Measurements from ENCODE around the gene NEK6. TPM values are rescaled to one million over a fixed set of nuclear protein-coding genes. Genes with fewer than 3 reads are reported as not detected.
A peak's percentile ranks its signal among the peaks of the same experiment; 100 is the strongest.

The NEK6 gene
- polyA plus RNA-seq, 2 of the 4 experiments (the other 2 are of a cell fraction): 26.1 to 33.7 TPM

DNA sequence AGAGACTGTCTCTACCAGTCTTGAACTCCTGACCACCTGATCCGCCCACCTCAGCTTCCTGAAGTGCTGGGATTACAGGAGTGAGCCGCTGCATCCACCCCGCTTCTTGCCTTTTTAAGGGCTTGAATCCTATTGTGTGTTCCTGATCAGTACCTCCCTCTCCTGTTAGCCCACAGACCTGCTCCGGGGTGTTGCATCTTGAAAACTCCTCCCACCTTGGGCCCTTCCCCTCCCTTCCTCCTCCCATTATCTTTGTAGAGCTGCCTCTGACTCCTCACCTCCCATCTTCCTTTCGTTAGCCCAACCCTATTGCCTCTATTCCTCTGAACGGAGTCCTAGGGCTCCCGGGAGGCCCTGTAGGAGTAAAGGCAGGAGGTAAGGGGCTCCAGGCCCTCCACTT lies 48.5 kb upstream of the NEK6 start:
- DNase-seq (ENCODE audit: low read depth in 1 of 2, low spot score in 1 of 2) (no peak), ATAC-seq (peak in 1 of 2 experiments; percentile 45; a peak in 3 of 6 replicates), FAIRE-seq (no peak)
- ChIA-PET CTCF (interaction anchor here (1.4 to 1.5 kb wide), 3 partner anchors 9 to 82 kb away, joined by 4 read pairs; no protein-coding TSS in a partner anchor), POLR2A (no interaction called here)
- no peak for TF ChIP-seq FOXS1 (CRISPR knock-in tag; IDR thresholded peaks at IDR 0.05)
- TF ChIP-seq CEBPB (IDR thresholded peaks at IDR 0.05): no peak
- no peak for TF ChIP-seq GATA3 (IDR thresholded peaks at IDR 0.05; ENCODE audit: borderline replicate concordance)
- TF ChIP-seq HOXA7 (CRISPR knock-in tag; IDR thresholded peaks at IDR 0.05): no peak
- TF ChIP-seq, protein P1, sequence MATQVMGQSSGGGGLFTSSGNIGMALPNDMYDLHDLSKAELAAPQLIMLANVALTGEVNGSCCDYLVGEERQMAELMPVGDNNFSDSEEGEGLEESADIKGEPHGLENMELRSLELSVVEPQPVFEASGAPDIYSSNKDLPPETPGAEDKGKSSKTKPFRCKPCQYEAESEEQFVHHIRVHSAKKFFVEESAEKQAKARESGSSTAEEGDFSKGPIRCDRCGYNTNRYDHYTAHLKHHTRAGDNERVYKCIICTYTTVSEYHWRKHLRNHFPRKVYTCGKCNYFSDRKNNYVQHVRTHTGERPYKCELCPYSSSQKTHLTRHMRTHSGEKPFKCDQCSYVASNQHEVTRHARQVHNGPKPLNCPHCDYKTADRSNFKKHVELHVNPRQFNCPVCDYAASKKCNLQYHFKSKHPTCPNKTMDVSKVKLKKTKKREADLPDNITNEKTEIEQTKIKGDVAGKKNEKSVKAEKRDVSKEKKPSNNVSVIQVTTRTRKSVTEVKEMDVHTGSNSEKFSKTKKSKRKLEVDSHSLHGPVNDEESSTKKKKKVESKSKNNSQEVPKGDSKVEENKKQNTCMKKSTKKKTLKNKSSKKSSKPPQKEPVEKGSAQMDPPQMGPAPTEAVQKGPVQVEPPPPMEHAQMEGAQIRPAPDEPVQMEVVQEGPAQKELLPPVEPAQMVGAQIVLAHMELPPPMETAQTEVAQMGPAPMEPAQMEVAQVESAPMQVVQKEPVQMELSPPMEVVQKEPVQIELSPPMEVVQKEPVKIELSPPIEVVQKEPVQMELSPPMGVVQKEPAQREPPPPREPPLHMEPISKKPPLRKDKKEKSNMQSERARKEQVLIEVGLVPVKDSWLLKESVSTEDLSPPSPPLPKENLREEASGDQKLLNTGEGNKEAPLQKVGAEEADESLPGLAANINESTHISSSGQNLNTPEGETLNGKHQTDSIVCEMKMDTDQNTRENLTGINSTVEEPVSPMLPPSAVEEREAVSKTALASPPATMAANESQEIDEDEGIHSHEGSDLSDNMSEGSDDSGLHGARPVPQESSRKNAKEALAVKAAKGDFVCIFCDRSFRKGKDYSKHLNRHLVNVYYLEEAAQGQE (IDR thresholded peaks at IDR 0.05): no peak
- TF ChIP-seq HOXB5 (CRISPR knock-in tag; IDR thresholded peaks at IDR 0.05): no peak
- no peak for TF ChIP-seq CHD4 (IDR thresholded peaks at IDR 0.05; ENCODE audit: borderline replicate concordance)
- no peak for TF ChIP-seq EHMT2 (IDR thresholded peaks at IDR 0.05; ENCODE audit: low read depth)
- no peak for TF ChIP-seq CTCF (IDR thresholded peaks at IDR 0.05)
- TF ChIP-seq ELK1 (IDR thresholded peaks at IDR 0.05; ENCODE audit: low read depth, low read length): no peak
- TF ChIP-seq RAD21 (conservative IDR thresholded peaks at IDR 0.05 in 1 of 2, IDR thresholded peaks at IDR 0.05 in 1 of 2): no peak
- TF ChIP-seq KDM1A (IDR thresholded peaks at IDR 0.05; ENCODE audit: low read depth): no peak
- TF ChIP-seq ZFP36 (IDR thresholded peaks at IDR 0.05; ENCODE audit: borderline replicate concordance, partially characterized antibody): no peak
- TF ChIP-seq TFCP2L1 (CRISPR knock-in tag; IDR thresholded peaks at IDR 0.05): no peak
- TF ChIP-seq, protein P2, sequence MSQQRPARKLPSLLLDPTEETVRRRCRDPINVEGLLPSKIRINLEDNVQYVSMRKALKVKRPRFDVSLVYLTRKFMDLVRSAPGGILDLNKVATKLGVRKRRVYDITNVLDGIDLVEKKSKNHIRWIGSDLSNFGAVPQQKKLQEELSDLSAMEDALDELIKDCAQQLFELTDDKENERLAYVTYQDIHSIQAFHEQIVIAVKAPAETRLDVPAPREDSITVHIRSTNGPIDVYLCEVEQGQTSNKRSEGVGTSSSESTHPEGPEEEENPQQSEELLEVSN (IDR thresholded peaks at IDR 0.05; ENCODE audit: borderline replicate concordance, low read depth): no peak
- TF ChIP-seq KDM5A (IDR thresholded peaks at IDR 0.05): no peak
- no peak for TF ChIP-seq JUNB (IDR thresholded peaks at IDR 0.05)
- no peak for TF ChIP-seq TP53 (CRISPR knock-in tag; IDR thresholded peaks at IDR 0.05)
- TF ChIP-seq FOSL2 (IDR thresholded peaks at IDR 0.05): no peak
- TF ChIP-seq FOSL2 (CRISPR knock-in tag; IDR thresholded peaks at IDR 0.05): no peak
- no peak for TF ChIP-seq RFX5 (IDR thresholded peaks at IDR 0.05)
- Histone ChIP-seq H3K4me2 (no peak overlapping the region), H3K27ac (no peak overlapping the region), H3K4me3 (no peak overlapping the region), H3K4me1 (no peaks in the 10 kb centered on the region), H3K9me3 (no peaks in the 10 kb centered on the region)
- 83% methylated on average over 7 of the region's 7 CpGs for WGBS (ENCODE audit: missing lambda C conversion rate)

- 50% methylated on average over 2 of the region's 2 CpGs for WGBS (ENCODE audit: missing lambda C conversion rate)
- ATAC-seq (no peak), DNase-seq (ENCODE audit: low read depth in 1 of 2, low spot score in 1 of 2) (no peak), FAIRE-seq (no peak)
- Histone ChIP-seq H3K4me1 (no peaks in the 10 kb centered on the region), H3K4me3 (no peak overlapping the region), H3K9me3 (no peaks in the 10 kb centered on the region), H3K27ac (no peak overlapping the region), H3K4me2 (no peak overlapping the region)
- ChIA-PET POLR2A (no interaction called here), CTCF (interaction anchor here (1.4 to 1.5 kb wide), 3 partner anchors 9 to 83 kb away, joined by 4 read pairs; no protein-coding TSS in a partner anchor)
- no peak for TF ChIP-seq ZSCAN20 (CRISPR knock-in tag; IDR thresholded peaks at IDR 0.05)
- no peak for TF ChIP-seq HDAC2 (IDR thresholded peaks at IDR 0.05)
- no peak for TF ChIP-seq SMC3 (IDR thresholded peaks at IDR 0.05)
- TF ChIP-seq NR3C1 (IDR thresholded peaks at IDR 0.05): no peak
- no peak for TF ChIP-seq POLR2A (IDR thresholded peaks at IDR 0.05; ENCODE audit: low read length)
Observed at GRCh38 chr9:124209774-124210173, 48.0 kb upstream of the NEK6 start.
